CD14-positive monocyte (primary cell): ENCODE measurements around the gene GNAT1. TPM values are rescaled to one million over a fixed set of nuclear protein-coding genes. Genes with fewer than 3 reads are reported as not detected.

Experiments
- DNase-seq, 3 donors: peaks; one replicate each; pipeline ENCODE4 v3.0.0-alpha.2; 2011 to 2022
- H2AFZ ChIP-seq: 2 replicates; pipeline ENCODE4 v1.6.0; 2012; ENCODE audit warnings: mild to moderate bottlenecking, low read depth, low read length, inconsistent platforms; ENCODE audit not compliant: insufficient read depth, poor library complexity, severe bottlenecking
- H3K27ac ChIP-seq, 2 donors: 1 replicate in 1 of 2; 2 replicates in 1 of 2; pipeline ENCODE4 v1.5.1; 2012 to 2013; ENCODE audit warnings: low read length in 2 of 2, control low read depth in 1 of 2, inconsistent platforms in 1 of 2, low read depth in 1 of 2, mild to moderate bottlenecking in 1 of 2
- H3K27me3 ChIP-seq, 2 donors: one replicate each; pipeline versions ENCODE4 v1.6.0 to v1.6.1; 2011 to 2013; ENCODE audit warnings: low read length in 2 of 2; ENCODE audit not compliant: control insufficient read depth in 2 of 2, insufficient read depth in 2 of 2
- H3K36me3 ChIP-seq, 2 donors: replicated peaks in 1 of 2; 1 replicate in 1 of 2; 2 replicates in 1 of 2; pipeline versions ENCODE4 v1.5.1 to v1.6.1; 2012 to 2013; ENCODE audit warnings: low read length in 2 of 2, control low read depth in 1 of 2, inconsistent platforms in 1 of 2, mild to moderate bottlenecking in 1 of 2; ENCODE audit not compliant: insufficient read depth in 2 of 2, control insufficient read depth in 1 of 2
- H3K4me1 ChIP-seq, 2 donors: 1 replicate in 1 of 2; 2 replicates in 1 of 2; pipeline versions ENCODE4 v1.5.1 to v1.6.1; 2012 to 2013; ENCODE audit warnings: low read length in 2 of 2, control low read depth in 1 of 2, inconsistent platforms in 1 of 2, mild to moderate bottlenecking in 1 of 2, moderate library complexity in 1 of 2; ENCODE audit not compliant: insufficient read depth in 2 of 2, control insufficient read depth in 1 of 2
- H3K4me2 ChIP-seq: replicated peaks from 2 replicates; pipeline ENCODE3; 2012; ENCODE audit warnings: low read length, moderate library complexity, mild to moderate bottlenecking; ENCODE audit not compliant: poor library complexity, severe bottlenecking; ENCODE audit errors: extremely low read depth
- H3K4me3 ChIP-seq, 3 experiments: fragments of 200-600 bp in 1 of 3; sonication (generic) in 1 of 3; replicated peaks in 1 of 3; 1 replicate in 2 of 3; 2 replicates in 1 of 3; pipeline ENCODE4 v1.5.1; 2011 to 2013; ENCODE audit warnings: low read length in 3 of 3, mild to moderate bottlenecking in 3 of 3, control low read depth in 2 of 3, low read depth in 2 of 3, inconsistent platforms in 1 of 3, moderate library complexity in 1 of 3
- H3K79me2 ChIP-seq: 2 replicates; pipeline ENCODE4 v1.6.0; 2012; ENCODE audit warnings: mild to moderate bottlenecking, control low read depth, inconsistent platforms, low read length, moderate library complexity; ENCODE audit not compliant: insufficient read depth
- H3K9ac ChIP-seq: 2 replicates; pipeline ENCODE4 v1.6.0; 2017; ENCODE audit warnings: low read length, mild to moderate bottlenecking; ENCODE audit not compliant: insufficient read depth, poor library complexity, severe bottlenecking
- H3K9me3 ChIP-seq, 2 donors: replicated peaks in 1 of 2; 1 replicate in 1 of 2; 2 replicates in 1 of 2; pipeline versions ENCODE4 v1.5.1 to v1.6.1; 2012 to 2013; ENCODE audit warnings: low read length in 2 of 2, control low read depth in 1 of 2; ENCODE audit not compliant: control insufficient read depth in 1 of 2, insufficient read depth in 1 of 2
- H4K20me1 ChIP-seq: 2 replicates; pipeline ENCODE4 v1.6.0; 2012; ENCODE audit warnings: mild to moderate bottlenecking, low read length, control low read depth, moderate library complexity; ENCODE audit not compliant: insufficient read depth
- H3K27ac Mint-ChIP-seq, 7 donors: one replicate each; pipeline ENCODE4 v1.8.0; 2020; ENCODE audit warnings: mild to moderate bottlenecking in 7 of 7, mixed read lengths in 7 of 7, moderate library complexity in 6 of 7, inconsistent platforms in 2 of 7
- H3K27me3 Mint-ChIP-seq, 3 donors: one replicate each; pipeline ENCODE4 v1.8.0; 2021 to 2022; ENCODE audit warnings: low read depth in 3 of 3, mild to moderate bottlenecking in 3 of 3, mixed read lengths in 3 of 3, moderate library complexity in 3 of 3, inconsistent platforms in 1 of 3
- H3K36me3 Mint-ChIP-seq, 2 donors: one replicate each; pipeline ENCODE4 v1.8.0; 2020; ENCODE audit warnings: mixed read lengths in 2 of 2, inconsistent platforms in 1 of 2, mild to moderate bottlenecking in 1 of 2
- H3K4me1 Mint-ChIP-seq: one replicate; pipeline ENCODE4 v1.8.0; 2020; ENCODE audit warnings: mild to moderate bottlenecking, mixed read lengths
- H3K4me3 Mint-ChIP-seq, 2 donors: one replicate each; pipeline ENCODE4 v1.8.0; 2020; ENCODE audit warnings: mild to moderate bottlenecking in 2 of 2, mixed read lengths in 2 of 2, moderate library complexity in 1 of 2
- H3K9me3 Mint-ChIP-seq, 7 donors: one replicate each; pipeline ENCODE4 v1.8.0; 2020 to 2022; ENCODE audit warnings: mixed read lengths in 7 of 7, mild to moderate bottlenecking in 6 of 7, moderate library complexity in 6 of 7, inconsistent platforms in 2 of 7
- CTCF ChIP-seq: fragments of 200-600 bp; IDR thresholded peaks from one replicate; pipeline ENCODE4 v1.8.0; 2022; ENCODE audit warnings: antibody characterized with exemption, mild to moderate bottlenecking
- WGBS: methylation state at CpG from one replicate; pipeline ENCODE4 v1.1.5; 2013; ENCODE audit warnings: missing lambda C conversion rate; ENCODE audit not compliant: insufficient coverage; 5-methylcytosine and 5-hydroxymethylcytosine counted together
- intact Hi-C, 2 donors: fragments of 100-400 bp; cut with micrococcal nuclease; formaldehyde crosslinking; loops; one replicate each; pipeline versions ENCODE4 v1.15.0 to v1.15.1; 2023
- polyA plus RNA-seq, 3 donors: library from polyadenylated mRNA; depleted of rRNA in 1 of 3; unstranded in 2 of 3; stranded (reverse) in 1 of 3; fragments of 300-500 nt in 2 of 3; fragments of >200 nt in 1 of 3; fragmentation: Illumina TruSeq in 2 of 3; gene quantifications; 1 replicate in 2 of 3; 2 replicates in 1 of 3; pipeline ENCODE4 v1.2.3, GENCODE V29; 2012 to 2021

The GNAT1 gene
- polyA plus RNA-seq, 3 donors, result not detected

- 93% methylated on average over 5 of the region's 6 CpGs for WGBS
- Histone ChIP-seq H2AFZ (no peak overlapping the region), H3K4me2 (no peak overlapping the region), H3K4me3 (no peak overlapping the region), H3K27me3 (peaks cover 0 to under 1% of the 10 kb centered on the region in 2 donors), H3K4me1 (peaks cover 5 to 10% of the 10 kb centered on the region in 2 donors), H3K27ac (no peak overlapping the region), H3K9ac (no peak overlapping the region), H4K20me1 (no peaks in the 10 kb centered on the region), H3K79me2 (no peaks in the 10 kb centered on the region), H3K36me3 (no peaks in the 10 kb centered on the region), H3K9me3 (no peaks in the 10 kb centered on the region)
- TF ChIP-seq CTCF, result no peak
- intact Hi-C loops, result loop anchor here in 1 of 2 donors (5.0 kb wide), 1 partner anchor 34 kb away; no protein-coding TSS in a partner anchor
- no peaks in the 10 kb centered on the region for H3K36me3 Mint-ChIP-seq
- peaks cover 7 to 15% (median 9%) of the 10 kb centered on the region in 3 donors for H3K27me3 Mint-ChIP-seq
- H3K9me3 Mint-ChIP-seq, result peaks cover 0 to under 1% (median 0%) of the 10 kb centered on the region in 7 donors
- no peak for DNase-seq
- H3K27ac Mint-ChIP-seq, result no peak overlapping the region
- no peak overlapping the region for H3K4me3 Mint-ChIP-seq
- peaks cover 8% of the 10 kb centered on the region for H3K4me1 Mint-ChIP-seq
Measured at GRCh38 chr3:50147861-50148260, 43.5 kb upstream of the GNAT1 start.

GRCh38 chr3:50150404-50150750, 41.0 kb upstream of the GNAT1 start:
- no peak overlapping the region for H3K4me2 ChIP-seq
- no peak for TF ChIP-seq CTCF
- Mint-ChIP-seq H3K9me3 (peaks cover 0 to 3% (median 0%) of the 10 kb centered on the region in 7 donors), H3K4me1 (peaks cover 9% of the 10 kb centered on the region), H3K4me3 (no peak overlapping the region), H3K36me3 (peaks cover 0 to 4% of the 10 kb centered on the region in 2 donors), H3K27ac (no peak overlapping the region), H3K27me3 (peaks cover 25 to 29% (median 25%) of the 10 kb centered on the region in 3 donors)
- H2AFZ ChIP-seq, result no peak overlapping the region
- intact Hi-C loops, result no loop called here
- H4K20me1 ChIP-seq, result no peaks in the 10 kb centered on the region
- H3K79me2 ChIP-seq, result no peaks in the 10 kb centered on the region
- H3K9ac ChIP-seq, result no peak overlapping the region
- no peak overlapping the region for H3K27ac ChIP-seq
- no peaks in the 10 kb centered on the region for H3K36me3 ChIP-seq
- H3K27me3 ChIP-seq, result peaks cover 3 to 18% of the 10 kb centered on the region in 2 donors
- peaks cover 5 to 12% of the 10 kb centered on the region in 2 donors for H3K4me1 ChIP-seq
- no peaks in the 10 kb centered on the region for H3K9me3 ChIP-seq
- DNase-seq, result no peak
- H3K4me3 ChIP-seq, result no peak overlapping the region
- 100% methylated on average over 1 of the region's 1 CpG for WGBS
